Testis (tissue), 2 donors: ENCODE data around the gene PDC.

Experiments
- CTCF ChIP-seq, 3 experiments: fragments of 450-650 bp in 2 of 3; fragments of 200-600 bp in 1 of 3; sonication (generic) in 1 of 3; IDR thresholded peaks; one replicate each; pipeline ENCODE4 v1.5.1; 2016 to 2019; ENCODE audit warnings: antibody characterized with exemption in 3 of 3, mild to moderate bottlenecking in 2 of 3, moderate library complexity in 1 of 3
- POLR2A ChIP-seq: fragments of 450-650 bp; IDR thresholded peaks from one replicate; pipeline ENCODE4 v1.6.1; 2017; ENCODE audit warnings: antibody characterized with exemption, mild to moderate bottlenecking, moderate library complexity

GRCh38 chr1:186446152-186446551 is 14.8 kb downstream of the PDC start:
- TF ChIP-seq CTCF (IDR thresholded peaks at IDR 0.05) (no peak), POLR2A (no peak)
